Chondrocyte (in vitro differentiated cells): ENCODE results near the gene HPSE2. TPM values are rescaled to one million over a fixed set of nuclear protein-coding genes. Genes with fewer than 3 reads are reported as not detected.

Experiments
- DNase-seq: peaks from one replicate; pipeline ENCODE4 v3.0.0; 2021; ENCODE audit warnings: mixed read lengths, low spot score
- H3K27ac Mint-ChIP-seq: one replicate; pipeline ENCODE4 v1.8.0; 2021; ENCODE audit warnings: mild to moderate bottlenecking, moderate library complexity, mixed read lengths; ENCODE audit not compliant: unreplicated experiment
- H3K27me3 Mint-ChIP-seq: 2 replicates; pipeline ENCODE4 v1.8.0; 2021; ENCODE audit warnings: low read depth, mixed read lengths
- H3K36me3 Mint-ChIP-seq: 2 replicates; pipeline ENCODE4 v1.8.0; 2021; ENCODE audit warnings: low read depth, mixed read lengths
- H3K4me1 Mint-ChIP-seq: 2 replicates; pipeline ENCODE4 v1.8.0; 2021; ENCODE audit warnings: low read depth, mild to moderate bottlenecking, mixed read lengths
- H3K4me3 Mint-ChIP-seq: one replicate; pipeline ENCODE4 v1.8.0; 2021; ENCODE audit warnings: mild to moderate bottlenecking, moderate library complexity, mixed read lengths; ENCODE audit not compliant: unreplicated experiment
- H3K9me3 Mint-ChIP-seq: 2 replicates; pipeline ENCODE4 v1.8.0; 2021; ENCODE audit warnings: low read depth, mixed read lengths
- CTCF ChIP-seq: fragments of 200-600 bp; sonication (generic); IDR thresholded peaks from 2 replicates; pipeline ENCODE4 v1.5.0; 2021; ENCODE audit warnings: antibody characterized with exemption, mild to moderate bottlenecking, moderate library complexity
- total RNA-seq: library from RNA; stranded (reverse); gene quantifications from 3 replicates; pipeline ENCODE4 v1.2.1, GENCODE V29; 2021

The HPSE2 gene
- total RNA-seq, 1 donor from 2014 or later = not detected

GRCh38 chr10:98466861-98467505 lies 768.7 kb downstream of the HPSE2 start:
- DNase-seq = no peak
- H3K27ac Mint-ChIP-seq = no peak overlapping the region
- H3K36me3 Mint-ChIP-seq = no peaks in the 10 kb centered on the region
- H3K27me3 Mint-ChIP-seq = peaks cover 20% of the 10 kb centered on the region
- H3K4me3 Mint-ChIP-seq = peak overlapping the region; percentile 86
- TF ChIP-seq CTCF = no peak
- H3K4me1 Mint-ChIP-seq = peaks cover 5% of the 10 kb centered on the region
- no peaks in the 10 kb centered on the region for H3K9me3 Mint-ChIP-seq

- H3K4me3 Mint-ChIP-seq = no peak overlapping the region
- H3K9me3 Mint-ChIP-seq = no peaks in the 10 kb centered on the region
- no peak for DNase-seq
- H3K27me3 Mint-ChIP-seq = peaks cover 16% of the 10 kb centered on the region
- TF ChIP-seq CTCF = no peak
- no peaks in the 10 kb centered on the region for H3K36me3 Mint-ChIP-seq
- H3K4me1 Mint-ChIP-seq = peaks cover 10% of the 10 kb centered on the region
- no peak overlapping the region for H3K27ac Mint-ChIP-seq
Observed at GRCh38 chr10:98465866-98466265, 769.8 kb downstream of the HPSE2 start.

GRCh38 chr10:98463976-98464754 lies 771.5 kb downstream of the HPSE2 start:
- peaks cover 8% of the 10 kb centered on the region for H3K27me3 Mint-ChIP-seq
- H3K9me3 Mint-ChIP-seq = no peaks in the 10 kb centered on the region
- no peaks in the 10 kb centered on the region for H3K36me3 Mint-ChIP-seq
- TF ChIP-seq CTCF = no peak
- H3K4me3 Mint-ChIP-seq = no peak overlapping the region
- no peak for DNase-seq
- peaks cover 15% of the 10 kb centered on the region for H3K4me1 Mint-ChIP-seq
- no peak overlapping the region for H3K27ac Mint-ChIP-seq

GRCh38 chr10:98463016-98463415 lies 772.6 kb downstream of the HPSE2 start:
- H3K27ac Mint-ChIP-seq = no peak overlapping the region
- H3K9me3 Mint-ChIP-seq = no peaks in the 10 kb centered on the region
- TF ChIP-seq CTCF = no peak
- H3K36me3 Mint-ChIP-seq = no peaks in the 10 kb centered on the region
- peaks cover 17% of the 10 kb centered on the region for H3K4me1 Mint-ChIP-seq
- peaks cover 2% of the 10 kb centered on the region for H3K27me3 Mint-ChIP-seq
- no peak overlapping the region for H3K4me3 Mint-ChIP-seq
- no peak for DNase-seq

- Mint-ChIP-seq H3K4me3 (no peak overlapping the region), H3K27ac (peak overlapping the region; percentile 78), H3K4me1 (peaks cover 13% of the 10 kb centered on the region), H3K27me3 (peaks cover 2% of the 10 kb centered on the region), H3K36me3 (no peaks in the 10 kb centered on the region), H3K9me3 (no peaks in the 10 kb centered on the region)
- DNase-seq = no peak
- TF ChIP-seq CTCF = no peak
Observed at GRCh38 chr10:98461500-98461842, 774.2 kb downstream of the HPSE2 start.
